GM12892 (cell line): ENCODE data around the gene BRSK2.

ENCODE experiments used
- POLR2A ChIP-seq: IDR thresholded peaks from 2 replicates; pipeline ENCODE4 v1.6.1; 2011; ENCODE audit warnings: low read depth, low read length, control low read depth
- POLR2AphosphoS5 ChIP-seq: IDR thresholded peaks from 2 replicates; pipeline ENCODE4 v1.6.1; 2011; ENCODE audit warnings: low read depth, low read length, control low read depth
- TAF1 ChIP-seq: IDR thresholded peaks from 2 replicates; pipeline ENCODE4 v1.6.1; 2011; ENCODE audit warnings: low read depth, mild to moderate bottlenecking, control low read depth, low read length, borderline replicate concordance

- no peak for TF ChIP-seq POLR2A
- TF ChIP-seq POLR2AphosphoS5, result no peak
- no peak for TF ChIP-seq TAF1
Measured at GRCh38 chr11:1422981-1423380, 33.2 kb downstream of the BRSK2 start.
